Endothelial cell of umbilical vein (primary cell): Measurements from ENCODE around the gene SORCS2. TPM values are rescaled to one million over a fixed set of nuclear protein-coding genes. Genes with fewer than 3 reads are reported as not detected.

Experiments
- BruUV-seq: library from RNA; stranded (reverse); fragments of 400-500 nt; replicated peaks from 2 replicates; lab custom pipeline; 2021; lab: Mats Ljungman, UMichigan
- CTCF ChIA-PET: fragments of 300-600, 350-600 bp; sonication (Branson Sonifier 250); formaldehyde crosslinking; loops from one replicate; lab custom pipeline; 2021; ENCODE audit warnings: antibody characterized with exemption, inconsistent platforms; lab: Charles Lee
- POLR2A ChIA-PET: fragments of 300-600, 350-600 bp; sonication (Branson Sonifier 250); formaldehyde crosslinking; loops from one replicate; lab custom pipeline; 2021; ENCODE audit warnings: antibody characterized with exemption, inconsistent platforms; lab: Charles Lee
- DNase-seq: peaks from one replicate; pipeline ENCODE4 v3.0.0-alpha.2; 2011; ENCODE audit warnings: low read depth, low spot score
- FAIRE-seq: peaks from 2 replicates; lab custom pipeline; 2011; peaks lifted over from hg19 to GRCh38; lab: Jason Lieb, UNC
- H2AFZ ChIP-seq: 2 replicates; pipeline ENCODE4 v1.6.0; 2012; ENCODE audit warnings: low read depth, low read length, control low read depth, inconsistent platforms
- H3K27ac ChIP-seq: 2 replicates; pipeline ENCODE4 v1.5.1; 2011; ENCODE audit warnings: low read depth, mild to moderate bottlenecking, control low read depth, low read length, moderate library complexity; ENCODE audit not compliant: insufficient read depth
- H3K27me3 ChIP-seq, 2 experiments: 2 replicates each; pipeline versions ENCODE4 v1.6.0 to v1.6.1; 2011; ENCODE audit warnings: low read length in 2 of 2, mixed read lengths in 1 of 2; ENCODE audit not compliant: control insufficient read depth in 2 of 2, insufficient read depth in 2 of 2
- H3K36me3 ChIP-seq, 2 experiments: 2 replicates in 1 of 2; 3 replicates in 1 of 2; pipeline ENCODE4 v1.5.1; 2011; ENCODE audit warnings: low read length in 2 of 2, mild to moderate bottlenecking in 1 of 2, moderate library complexity in 1 of 2; ENCODE audit not compliant: control insufficient read depth in 2 of 2, insufficient read depth in 2 of 2; ENCODE audit errors: extremely low read depth in 1 of 2
- H3K4me1 ChIP-seq: 3 replicates; pipeline ENCODE4 v1.5.1; 2011; ENCODE audit warnings: mild to moderate bottlenecking, low read length; ENCODE audit not compliant: control insufficient read depth, insufficient read depth; ENCODE audit errors: extremely low read depth
- H3K4me2 ChIP-seq: 2 replicates; pipeline ENCODE4 v1.6.1; 2011; ENCODE audit warnings: low read length, control low read depth, mixed read lengths; ENCODE audit not compliant: insufficient read depth
- H3K4me3 ChIP-seq, 3 experiments: fragments of 200-600 bp in 1 of 3; sonication (generic), shearing (Covaris generic) in 1 of 3; replicated peaks in 1 of 3; 2 replicates each; pipeline ENCODE4 v1.5.1; 2011 to 2016; ENCODE audit warnings: control low read depth in 3 of 3, low read length in 3 of 3, mild to moderate bottlenecking in 2 of 3, inconsistent platforms in 1 of 3, low read depth in 1 of 3, moderate library complexity in 1 of 3; ENCODE audit not compliant: insufficient read depth in 1 of 3
- H3K79me2 ChIP-seq: 2 replicates; pipeline ENCODE4 v1.6.0; 2012; ENCODE audit warnings: low read length, inconsistent platforms; ENCODE audit not compliant: control insufficient read depth, insufficient read depth
- H3K9ac ChIP-seq: replicated peaks from 2 replicates; pipeline ENCODE3; 2011; ENCODE audit warnings: low read length, control low read depth; ENCODE audit not compliant: insufficient read depth; ENCODE audit errors: extremely low read depth
- H3K9me1 ChIP-seq: replicated peaks from 3 replicates; pipeline ENCODE4 v1.6.0; 2011; ENCODE audit warnings: mild to moderate bottlenecking, low read length; ENCODE audit not compliant: control insufficient read depth, insufficient read depth; ENCODE audit errors: extremely low read depth
- H3K9me3 ChIP-seq: replicated peaks from 2 replicates; pipeline ENCODE4 v1.5.1; 2012; ENCODE audit warnings: low read length, inconsistent platforms; ENCODE audit not compliant: control insufficient read depth, insufficient read depth
- H4K20me1 ChIP-seq: replicated peaks from 2 replicates; pipeline ENCODE3; 2011; ENCODE audit warnings: mild to moderate bottlenecking, low read length; ENCODE audit not compliant: control insufficient read depth, insufficient read depth; ENCODE audit errors: extremely low read depth
- CTCF ChIP-seq, 2 donors: IDR thresholded peaks; 1 replicate in 1 of 2; 2 replicates in 1 of 2; pipeline ENCODE4 v1.5.1; 2011; ENCODE audit warnings: low read length in 2 of 2, mild to moderate bottlenecking in 2 of 2, moderate library complexity in 2 of 2, control low read depth in 1 of 2, inconsistent platforms in 1 of 2, low read depth in 1 of 2; ENCODE audit not compliant: insufficient read depth in 1 of 2; ENCODE audit errors: extremely low read depth in 1 of 2
- EZH2 ChIP-seq: IDR thresholded peaks from 2 replicates; pipeline ENCODE4 v1.6.1; 2012; ENCODE audit warnings: borderline replicate concordance, low read depth, mild to moderate bottlenecking, moderate library complexity, low read length, inconsistent platforms; ENCODE audit not compliant: severe bottlenecking
- FOS ChIP-seq: IDR thresholded peaks from 2 replicates; pipeline ENCODE4 v1.6.1; 2011; ENCODE audit warnings: mild to moderate bottlenecking, low read length, moderate library complexity, borderline replicate concordance; ENCODE audit not compliant: insufficient read depth
- GATA2 ChIP-seq: IDR thresholded peaks from 2 replicates; pipeline ENCODE4 v1.7.0; 2011; ENCODE audit warnings: low read depth, mild to moderate bottlenecking, moderate library complexity, mixed read lengths, low read length; ENCODE audit not compliant: insufficient read length, insufficient read depth
- JUN ChIP-seq: IDR thresholded peaks from 2 replicates; pipeline ENCODE4 v1.6.1; 2011; ENCODE audit warnings: borderline replicate concordance, low read depth; ENCODE audit not compliant: insufficient read length, insufficient read depth
- MYC ChIP-seq: IDR thresholded peaks from one replicate; pipeline ENCODE4 v1.6.1; 2011; ENCODE audit warnings: mild to moderate bottlenecking, low read depth, low read length
- POLR2A ChIP-seq: IDR thresholded peaks from 2 replicates; pipeline ENCODE4 v1.6.1; 2012; ENCODE audit warnings: low read depth, mild to moderate bottlenecking, control low read depth, low read length
- POLR2AphosphoS5 ChIP-seq: IDR thresholded peaks from 2 replicates; pipeline ENCODE4 v1.6.1; 2012; ENCODE audit warnings: low read depth, mild to moderate bottlenecking, control low read depth, low read length, moderate library complexity; ENCODE audit not compliant: insufficient read depth
- dilution Hi-C: fragments of 300-500 bp; cut with MboI; formaldehyde crosslinking; loops from one replicate; pipeline ENCODE4 v1.15.0; 2019; ENCODE audit warnings: low sequenced_read_pairs; ENCODE audit not compliant: extremely low pct_ligation_motif_present
- intact Hi-C: fragments of 100-400 bp; cut with micrococcal nuclease; formaldehyde crosslinking; loops from one replicate; pipeline ENCODE4 v1.10.0; 2022
- polyA plus RNA-seq, 4 experiments: library from polyadenylated mRNA; depleted of rRNA in 3 of 4; stranded (reverse) in 3 of 4; unstranded in 1 of 4; fragments of >200 nt; gene quantifications; 2 replicates each; pipeline versions ENCODE4 v1.2.1 to v1.2.3, GENCODE V29; 2011 to 2012; ENCODE audit warnings: missing spikeins in 1 of 4
- total RNA-seq: library from RNA; stranded (reverse); gene quantifications from 2 replicates; pipeline ENCODE4 v1.2.3, GENCODE V29; 2021
- TF ChIP-seq, protein P1 (sequence below): IDR thresholded peaks from 2 replicates; pipeline ENCODE4 v1.6.1; 2011; ENCODE audit not compliant: insufficient read depth, insufficient read length

The SORCS2 gene
- total and polyA plus RNA-seq, 2 donors (not counting 3 experiments of a cell fraction or from before 2014, with no cell fraction given): not detected

GRCh38 chr4:7334521-7335275 is 142.4 kb downstream of the SORCS2 start:
- H3K27me3 ChIP-seq: no peaks in the 10 kb centered on the region
- no peaks in the 10 kb centered on the region for H3K4me1 ChIP-seq
- ChIA-PET CTCF (interaction anchor here (0.9 to 2.5 kb wide), 8 partner anchors 10 to 386 kb away, joined by 3 to 31 read pairs (median 5); partner anchors contain the start of gene SORCS2), POLR2A (no interaction called here)
- intact Hi-C loops (loop anchor here (1.0 to 5.0 kb wide), 2 partner anchors 142 to 383 kb away; partner anchors contain the start of gene SORCS2), dilution Hi-C loops (no loop called here)
- H3K4me2 ChIP-seq: no peak overlapping the region
- no peaks in the 10 kb centered on the region for H3K9me3 ChIP-seq
- no peaks in the 10 kb centered on the region for H3K79me2 ChIP-seq
- no peak overlapping the region for H3K4me3 ChIP-seq
- no peaks in the 10 kb centered on the region for H3K9me1 ChIP-seq
- H3K36me3 ChIP-seq: no peaks in the 10 kb centered on the region
- no peak for TF ChIP-seq POLR2AphosphoS5
- no peak for TF ChIP-seq JUN
- no peak for TF ChIP-seq GATA2
- TF ChIP-seq POLR2A: no peak
- no peak for TF ChIP-seq FOS
- no peak for TF ChIP-seq EZH2
- TF ChIP-seq CTCF (IDR thresholded peaks at IDR 0.05; ENCODE audit: extremely low read depth in 1 of 2, insufficient read depth in 1 of 2, low read depth in 1 of 2, low read length in 2 of 2): no peak
- TF ChIP-seq, protein P1, sequence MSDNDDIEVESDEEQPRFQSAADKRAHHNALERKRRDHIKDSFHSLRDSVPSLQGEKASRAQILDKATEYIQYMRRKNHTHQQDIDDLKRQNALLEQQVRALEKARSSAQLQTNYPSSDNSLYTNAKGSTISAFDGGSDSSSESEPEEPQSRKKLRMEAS: no peak
- TF ChIP-seq MYC: no peak
- H3K27ac ChIP-seq: no peak overlapping the region
- no TSS peak for BruUV-seq
- DNase-seq (no peak), FAIRE-seq (no peak)
- no peaks in the 10 kb centered on the region for H4K20me1 ChIP-seq
- H3K9ac ChIP-seq: no peak overlapping the region
- H2AFZ ChIP-seq: no peak overlapping the region
